GM18951 (cell line): Measurements from ENCODE around the gene ZNF764.

Source experiments
- POLR2A ChIP-seq: IDR thresholded peaks from 4 replicates; pipeline ENCODE4 v1.6.1; 2011; ENCODE audit warnings: mild to moderate bottlenecking; ENCODE audit not compliant: insufficient read length, insufficient read depth; ENCODE audit errors: extremely low read depth
- in situ Hi-C: fragments of 300-500 bp; cut with MboI; formaldehyde crosslinking; loops from one replicate; pipeline ENCODE4 v1.12.0; 2022; ENCODE audit warnings: low sequenced_read_pairs, mixed read lengths, inconsistent platforms; ENCODE audit not compliant: unreplicated experiment

Gene ZNF764

DNA sequence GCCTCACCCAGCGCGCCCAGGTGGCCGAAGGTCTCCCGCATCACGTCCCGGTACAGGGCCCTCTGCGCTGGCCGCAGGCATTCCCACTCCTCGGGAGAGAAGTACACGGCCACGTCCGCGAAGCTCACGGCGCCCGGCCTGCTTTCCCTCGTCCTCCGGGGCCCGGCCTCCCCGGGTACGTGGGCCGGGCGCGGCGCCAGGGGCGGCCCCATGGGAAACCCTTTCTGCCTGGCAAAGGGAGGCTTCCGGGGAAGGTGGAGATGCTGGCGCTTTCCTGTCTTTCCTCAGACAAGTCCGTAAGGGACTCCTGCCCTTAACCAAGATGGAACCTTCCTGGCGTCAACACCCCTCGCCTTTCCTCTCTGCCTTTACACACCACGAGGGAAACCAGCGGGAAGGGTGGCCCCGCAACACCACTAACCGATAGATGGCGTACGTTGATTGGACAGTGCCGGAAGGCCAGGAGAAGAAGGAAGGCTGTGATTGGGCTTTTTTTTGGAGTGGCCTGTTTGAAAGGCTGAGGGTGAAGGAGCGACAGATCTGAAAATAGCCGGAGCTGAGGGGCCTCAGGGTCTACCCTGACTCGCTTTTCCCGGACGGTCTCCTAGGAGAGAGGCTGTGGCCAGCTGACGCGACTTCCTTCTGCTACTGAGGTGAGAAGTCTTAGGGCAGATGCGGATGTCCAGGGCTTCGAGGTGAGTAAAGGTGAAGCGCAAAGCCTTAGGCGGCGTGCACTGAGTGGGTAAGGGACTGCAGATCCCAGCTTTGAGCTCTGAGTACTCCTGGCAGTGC is 27.4 kb upstream of the ZNF764 start, which contains the start of gene ZNF785:
ZNF785 (minus strand) TSS at position 298 of the 792 bp plus-strand sequence; CDS start at position 212, 86 bp downstream.
- in situ Hi-C loops = no loop called here

DNA sequence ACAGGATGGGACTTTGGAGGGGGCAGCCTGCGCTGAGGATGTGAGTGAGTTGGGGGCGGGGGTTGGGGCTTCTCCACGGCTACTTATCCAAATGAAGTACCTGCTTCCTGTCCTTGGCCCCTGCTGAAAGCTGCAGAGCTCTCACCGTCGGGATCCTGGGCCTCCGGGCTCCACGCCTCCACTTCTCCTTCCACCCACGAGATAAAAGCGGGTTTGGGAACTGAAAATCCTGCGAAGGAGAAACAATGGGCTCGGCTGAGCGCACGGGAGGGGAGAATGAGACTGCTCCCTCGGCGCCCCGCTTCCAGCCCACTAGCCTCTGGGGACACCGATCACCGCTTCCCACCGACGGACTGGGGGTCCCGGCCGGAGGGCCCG is 26.8 kb upstream of the ZNF764 start:
- in situ Hi-C loops = no loop called here
- TF ChIP-seq POLR2A = no peak

More for the DNA sequence above, 27.4 kb upstream of the ZNF764 start, which contains the start of gene ZNF785:
- peak; percentile 39 for TF ChIP-seq POLR2A

DNA sequence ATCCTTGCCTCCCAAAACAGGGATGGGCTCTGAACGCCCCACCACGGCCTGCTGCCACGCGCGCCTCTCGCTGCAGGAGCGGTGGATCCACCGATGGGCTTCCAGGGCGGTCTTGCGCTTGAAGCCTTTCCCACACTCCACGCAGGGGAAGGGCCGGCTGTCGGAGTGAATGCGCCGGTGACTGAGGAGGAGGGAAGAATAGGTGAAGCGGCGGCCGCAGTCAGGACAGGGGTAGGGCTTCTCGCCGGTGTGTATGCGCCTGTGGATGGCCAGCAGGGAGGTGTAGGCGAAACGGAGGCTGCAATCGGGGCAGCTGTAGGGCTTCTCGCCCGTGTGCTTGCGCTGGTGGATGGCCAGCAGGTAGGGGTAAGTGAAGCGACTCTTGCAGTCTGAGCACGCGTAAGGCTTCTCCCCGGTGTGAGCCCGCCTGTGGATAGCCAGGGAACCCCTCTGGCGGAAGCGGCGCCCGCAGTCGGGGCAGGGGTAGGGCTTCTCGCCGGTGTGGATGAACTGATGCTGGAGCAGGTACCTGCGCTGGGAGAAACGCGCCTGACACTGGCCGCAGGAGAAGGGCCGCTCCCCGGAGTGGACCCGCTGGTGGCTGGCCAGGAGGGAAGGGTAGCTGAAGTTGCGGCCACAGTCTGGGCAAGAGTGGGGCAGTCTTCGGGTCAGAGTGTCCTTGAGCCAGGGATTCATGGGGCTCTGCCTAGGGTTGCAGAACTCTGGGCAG is 24.6 kb upstream of the ZNF764 start:
- in situ Hi-C loops = no loop called here
- no peak for TF ChIP-seq POLR2A

DNA sequence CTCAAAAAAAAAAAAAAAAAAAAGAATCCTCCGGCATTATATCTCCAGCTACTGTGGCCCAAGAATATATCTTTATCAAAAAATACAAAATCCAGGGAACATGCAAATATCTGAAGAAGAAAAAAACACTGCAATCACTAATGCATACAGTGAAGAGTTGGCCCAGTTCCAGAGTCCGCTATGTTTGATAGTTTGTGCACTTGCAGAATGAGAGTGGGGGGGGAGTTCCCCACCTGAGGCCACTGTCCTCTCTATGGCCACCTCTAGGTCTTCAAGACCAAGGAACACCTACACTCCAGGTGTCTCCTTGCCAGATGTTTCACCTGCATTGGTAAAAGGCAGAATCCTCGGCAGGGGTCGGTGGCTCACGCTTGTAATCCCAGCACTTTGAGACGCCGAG is 23.3 kb upstream of the ZNF764 start:
- in situ Hi-C loops = no loop called here
- TF ChIP-seq POLR2A = no peak

DNA sequence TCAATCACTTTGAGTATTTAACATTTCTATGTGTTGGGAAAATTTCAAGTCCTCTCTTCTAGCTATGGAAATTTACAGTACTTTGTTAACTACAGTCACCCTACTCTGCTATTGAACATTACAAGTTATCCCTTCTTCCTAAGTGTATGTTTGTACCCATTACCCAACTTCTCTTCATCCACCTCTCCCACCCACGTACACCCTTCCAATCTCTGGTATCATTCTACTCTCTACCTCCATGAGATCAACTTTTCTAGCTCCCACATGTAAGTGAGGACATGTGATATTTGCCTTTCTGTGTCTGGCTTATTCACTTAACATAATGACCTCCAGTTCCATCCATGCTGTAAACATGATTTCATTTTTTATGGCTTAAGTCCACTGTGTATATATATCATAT is 16.5 kb upstream of the ZNF764 start:
- no peak for TF ChIP-seq POLR2A

DNA sequence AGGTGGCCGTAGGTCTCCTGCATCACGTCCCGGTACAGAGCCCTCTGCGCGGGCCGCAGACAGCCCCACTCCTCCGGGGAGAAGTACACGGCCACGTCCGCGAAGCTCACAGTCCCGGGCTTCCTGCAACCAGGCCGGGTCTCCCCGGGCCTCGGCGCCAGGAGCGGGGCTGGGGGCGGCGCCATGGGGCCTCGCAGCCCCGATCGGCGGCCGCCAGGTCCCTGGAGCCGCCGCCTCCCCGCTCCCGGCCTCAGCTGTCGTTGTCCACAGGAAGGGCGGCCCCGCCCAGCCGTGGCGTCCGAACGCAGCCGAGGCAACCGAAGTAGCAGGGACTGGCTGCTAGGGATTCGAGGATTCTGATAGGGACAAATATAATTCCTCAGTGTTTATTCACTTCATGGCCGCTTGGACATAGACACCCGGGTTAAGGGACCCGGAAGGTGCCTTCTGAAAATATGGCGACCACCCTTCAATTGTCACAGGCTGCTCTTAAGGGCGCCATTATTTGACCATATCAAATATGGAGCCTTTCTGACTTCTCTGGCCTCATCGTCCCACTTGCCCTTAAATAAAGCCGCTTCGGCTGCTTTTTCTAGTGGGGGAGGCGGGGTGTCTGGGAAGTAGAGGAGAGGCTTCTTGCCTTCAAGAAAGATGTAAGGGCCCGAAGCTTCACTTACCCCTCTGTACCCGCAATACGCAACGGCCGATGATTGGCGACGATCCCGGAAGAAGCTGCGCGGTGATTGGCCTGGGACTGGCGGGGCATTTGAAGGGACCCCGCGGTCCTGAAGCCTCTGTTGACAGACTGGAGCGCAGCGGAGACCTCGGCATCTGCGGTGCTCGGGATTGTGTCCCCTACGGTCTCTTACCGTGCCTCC is 13.5 kb upstream of the ZNF764 start, which contains the start of gene ZNF688:
ZNF688 (minus strand) TSS at position 270 of the 878 bp plus-strand sequence; CDS start at position 185, 85 bp downstream.
- in situ Hi-C loops = no loop called here
- peak; percentile 74 for TF ChIP-seq POLR2A

More for the DNA sequence above, 16.5 kb upstream of the ZNF764 start:
- in situ Hi-C loops = no loop called here

DNA sequence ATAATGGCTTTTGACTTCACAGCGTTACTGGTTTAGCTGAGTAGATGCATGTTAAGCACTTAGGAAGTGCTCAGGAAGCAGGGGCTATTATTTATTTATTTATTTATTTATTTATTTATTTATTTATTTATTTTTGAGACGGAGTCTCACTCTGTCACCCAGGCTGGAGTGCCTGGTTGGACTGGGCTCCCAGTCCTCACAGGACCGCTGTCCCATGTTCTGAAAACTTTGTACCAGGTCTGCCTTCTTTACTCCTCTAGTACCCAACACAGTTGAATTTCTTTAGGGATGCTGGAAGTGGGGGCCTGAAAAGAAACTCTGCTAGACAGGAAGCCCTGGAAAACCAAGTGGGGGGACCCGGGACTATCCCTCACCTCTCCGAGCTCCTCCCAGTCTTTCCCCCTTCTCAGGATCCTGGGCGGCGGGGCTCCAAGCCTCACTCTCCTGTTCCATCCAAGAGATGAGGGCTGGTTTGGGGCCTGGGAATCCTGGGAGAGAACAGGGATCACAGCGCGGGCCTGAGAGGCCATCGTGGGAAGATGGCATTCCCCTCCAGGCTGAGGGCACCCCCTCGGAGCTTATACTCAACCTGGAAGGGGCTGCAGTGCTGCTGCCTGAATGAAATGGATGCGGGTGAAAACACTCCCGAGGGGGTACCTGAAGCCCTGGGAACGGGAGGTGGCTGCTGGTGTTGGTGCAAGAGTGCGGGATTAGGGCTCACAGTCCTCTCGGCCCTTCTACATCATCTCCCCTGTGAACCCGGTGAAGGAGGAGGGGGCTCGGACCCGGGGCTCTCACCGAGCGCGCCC is 12.7 kb upstream of the ZNF764 start:
- TF ChIP-seq POLR2A = no peak
- in situ Hi-C loops = no loop called here

DNA sequence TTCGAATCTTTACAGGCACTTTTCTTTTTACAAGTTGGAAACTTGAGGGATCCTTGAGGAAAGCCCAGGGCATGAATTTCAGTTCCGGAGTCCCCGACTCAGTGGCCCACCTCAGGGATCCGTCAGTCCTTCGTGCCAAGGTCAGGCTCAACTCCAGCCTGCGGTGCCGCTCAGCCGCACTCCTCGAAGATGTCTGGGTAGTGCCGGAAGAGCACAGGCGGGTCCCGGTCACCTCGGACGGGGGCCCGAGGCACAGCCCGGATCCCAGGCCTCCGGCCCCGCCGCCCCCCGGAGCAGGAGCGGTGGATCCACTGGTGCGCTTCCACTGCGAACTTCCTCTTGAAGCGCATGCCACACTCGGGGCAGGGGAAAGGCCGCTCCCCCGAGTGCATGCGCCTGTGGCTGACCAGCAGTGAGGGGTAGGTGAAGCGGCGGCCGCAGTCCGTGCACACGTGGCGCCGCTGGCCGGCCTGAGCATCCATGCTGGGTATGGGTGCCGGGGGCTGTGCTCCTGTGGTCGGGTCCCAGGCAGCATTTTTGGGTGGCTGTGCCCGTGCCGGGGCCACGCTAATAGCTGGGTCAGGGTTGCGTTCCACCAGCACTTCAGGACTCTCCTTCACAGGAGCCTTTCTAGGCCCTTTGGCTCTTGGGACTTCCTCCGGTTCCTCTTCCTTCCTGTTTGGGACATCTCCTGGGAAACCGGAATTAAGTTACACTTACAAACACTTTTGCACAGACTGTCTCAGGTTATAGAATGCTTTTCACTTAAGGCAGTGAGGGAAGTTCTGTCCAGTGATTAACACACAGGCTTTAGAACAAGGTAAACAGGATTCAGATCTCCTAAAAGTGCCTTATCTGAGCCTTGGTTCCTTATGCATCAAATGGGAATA is 11.8 kb upstream of the ZNF764 start:
- TF ChIP-seq POLR2A = no peak
- in situ Hi-C loops = no loop called here

DNA sequence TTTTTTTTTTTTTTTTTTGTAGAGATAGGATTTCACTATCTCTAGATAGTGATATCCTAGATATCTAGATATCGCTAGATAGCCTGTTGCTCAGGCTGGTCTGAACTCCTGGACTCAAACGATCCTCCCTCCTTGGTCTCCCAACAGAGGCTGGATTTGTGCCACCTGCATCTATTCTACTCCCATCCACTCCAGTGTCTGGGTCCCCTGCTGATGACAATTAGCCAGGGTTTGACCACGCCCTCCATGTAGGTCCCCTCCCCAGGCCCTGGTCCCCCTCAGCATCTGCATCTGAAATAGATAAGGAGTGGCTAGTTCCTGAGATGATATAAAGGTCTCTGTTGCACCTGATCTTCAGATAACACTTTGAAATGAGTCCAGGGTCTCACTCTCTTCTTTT is 11.1 kb upstream of the ZNF764 start:
- no peak for TF ChIP-seq POLR2A
- in situ Hi-C loops = no loop called here

DNA sequence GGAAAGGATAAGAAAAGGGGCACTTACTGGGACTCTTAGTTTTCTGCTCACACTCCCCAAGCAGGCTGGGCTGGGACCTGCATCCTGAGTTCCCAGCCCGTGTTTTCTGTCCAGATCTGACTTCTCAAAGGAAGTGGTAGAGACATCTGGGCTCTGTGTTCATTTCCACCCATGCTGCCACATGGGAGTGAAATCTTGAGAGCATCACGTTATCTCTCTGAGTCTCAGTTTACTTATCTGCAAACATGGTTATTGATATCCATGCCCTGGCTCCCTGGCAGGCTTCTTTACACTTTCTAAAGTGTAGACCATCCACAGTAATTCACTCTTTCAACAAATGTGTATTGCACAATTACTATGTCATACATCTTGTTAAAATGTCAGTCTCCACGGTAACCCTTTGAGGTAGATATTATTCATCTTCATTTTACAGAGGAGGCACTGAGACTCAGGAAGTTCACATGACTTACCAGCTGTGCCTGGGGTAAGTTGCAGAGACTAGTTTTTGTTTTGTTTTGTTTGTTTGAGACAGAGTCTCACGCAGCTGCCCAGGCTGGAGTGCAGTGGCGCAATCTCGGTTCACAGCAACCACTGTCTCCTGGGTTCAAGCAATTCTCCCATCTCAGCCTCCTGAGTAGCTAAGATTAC is 9.9 kb upstream of the ZNF764 start:
- in situ Hi-C loops = no loop called here
- no peak for TF ChIP-seq POLR2A

DNA sequence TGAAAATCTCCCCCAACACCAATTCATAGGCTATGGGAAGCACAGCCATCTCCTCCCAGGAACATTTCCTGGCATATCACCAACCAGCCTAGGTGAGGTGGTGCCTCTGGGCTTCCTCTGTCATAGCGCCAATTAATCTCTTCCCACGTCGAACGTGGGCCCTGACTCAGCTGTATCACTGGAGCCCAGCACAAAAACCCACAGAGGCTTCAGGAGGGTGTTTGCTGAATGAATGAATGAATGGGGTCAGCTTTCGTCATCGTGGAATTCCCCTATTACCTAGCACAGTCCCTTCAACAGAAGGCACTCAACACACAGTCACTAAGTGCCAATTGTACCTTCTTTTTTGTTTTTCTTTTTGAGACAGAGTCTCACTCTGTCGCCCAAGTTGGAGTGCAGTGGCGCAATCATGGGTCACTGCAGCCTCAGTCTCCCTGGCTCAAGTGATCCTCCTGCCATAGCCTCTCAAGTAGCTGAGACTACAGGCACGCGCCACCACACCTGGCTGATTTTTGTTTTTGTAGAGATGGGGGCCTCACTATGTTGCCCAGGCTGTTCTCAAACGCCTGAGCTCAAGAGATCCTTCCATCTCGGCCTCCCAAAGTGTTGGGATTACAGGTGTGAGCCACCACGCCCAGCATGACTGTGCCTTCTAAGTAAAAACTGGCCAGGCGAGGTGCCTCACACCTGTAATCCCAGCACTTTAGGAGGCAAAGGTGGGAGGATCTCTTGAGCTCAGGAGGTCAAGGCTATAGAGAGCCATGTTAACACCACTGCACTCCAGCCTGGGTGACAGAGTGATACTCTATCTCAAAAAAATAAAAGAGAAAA is 9.2 kb upstream of the ZNF764 start:
- in situ Hi-C loops = no loop called here
- no peak for TF ChIP-seq POLR2A
